Retinal pigment epithelial cell (primary cell): ENCODE results near the gene WDR59.
"Not testable (repeated sequence)": the region's sequence is repeated elsewhere in the genome, so short reads cannot be mapped to it uniquely, and the experiment has no call there.

Experiments
- DNase-seq: peaks from one replicate; pipeline ENCODE4 v3.0.0-alpha.2; 2010; ENCODE audit warnings: low read depth
- H3K4me3 ChIP-seq: 2 replicates; pipeline ENCODE4 v1.5.1; 2011; ENCODE audit warnings: mild to moderate bottlenecking, low read length, control low read depth, moderate library complexity
- CTCF ChIP-seq: conservative IDR thresholded peaks from 2 replicates; pipeline ENCODE4 v1.5.1; 2011; ENCODE audit warnings: low read depth, low read length, control low read depth, inconsistent platforms

WDR59 gene

GRCh38 chr16:74922150-74923138, 62.5 kb downstream of the WDR59 start:
- no peak for DNase-seq
- H3K4me3 ChIP-seq, result no peak overlapping the region
- no peak for TF ChIP-seq CTCF

GRCh38 chr16:74921051-74921450, 63.9 kb downstream of the WDR59 start:
- H3K4me3 ChIP-seq, result no peak overlapping the region
- DNase-seq, result no peak
- no peak for TF ChIP-seq CTCF

- H3K4me3 ChIP-seq, result no peak overlapping the region
- TF ChIP-seq CTCF, result no peak
- DNase-seq, result no peak
These were observed 75.3 kb downstream of the WDR59 start for GRCh38 chr16:74909665-74910064.

- H3K4me3 ChIP-seq, DNase-seq: not testable (repeated sequence)
These were observed 76.2 kb downstream of the WDR59 start for GRCh38 chr16:74908759-74909158.

GRCh38 chr16:74903901-74904678, 80.8 kb downstream of the WDR59 start:
- no peak for TF ChIP-seq CTCF
- H3K4me3 ChIP-seq, result no peak overlapping the region
- no peak for DNase-seq

- H3K4me3 ChIP-seq, result no peak overlapping the region
- no peak for DNase-seq
- TF ChIP-seq CTCF, result no peak
These were observed 81.8 kb downstream of the WDR59 start for GRCh38 chr16:74903120-74903519.

- no peak for DNase-seq
- no peak overlapping the region for H3K4me3 ChIP-seq
- no peak for TF ChIP-seq CTCF
These were observed 82.8 kb downstream of the WDR59 start for GRCh38 chr16:74902161-74902560.
